ENCODE measurements around the gene SIK1.
A peak's percentile ranks its signal among the peaks of the same experiment; 100 is the strongest.
"Not testable (repeated sequence)": the region's sequence is repeated elsewhere in the genome, so short reads cannot be mapped to it uniquely, and the experiment has no call there.

Gene SIK1

GRCh38 chr21:43426404-43427241 lies at the start of gene SIK1:
Gene SIK1, minus strand, starts transcription at chr21:43427131. Its CDS starts 953 bp downstream, at chr21:43426178.
- H3K4me1 ChIP-seq; H3K9me3 ChIP-seq (replicated peaks in 1 of 11); H3K4me3 ChIP-seq; H4K20me1 ChIP-seq; H3K27me3 ChIP-seq; H3K36me3 ChIP-seq; H3K27ac ChIP-seq; H3K9ac ChIP-seq: not testable (repeated sequence)
- H3K4me2 ChIP-seq: peak within 1 kb of the TSS in 3 of 11 experiments; percentile 41 to 46 (median 43); a peak in 1 of 22 replicates

- H3K27me3 ChIP-seq; H3K4me1 ChIP-seq; H3K36me3 ChIP-seq; H3K9ac ChIP-seq; H3K27ac ChIP-seq; H3K9me3 ChIP-seq (replicated peaks in 1 of 11); H3K4me3 ChIP-seq; H4K20me1 ChIP-seq; H3K4me2 ChIP-seq: not testable (repeated sequence)
Observed at GRCh38 chr21:43471597-43472242, 44.8 kb upstream of the SIK1 start.

- not testable (repeated sequence) for H4K20me1 ChIP-seq; H3K4me3 ChIP-seq; H3K27me3 ChIP-seq; H3K4me2 ChIP-seq; H3K27ac ChIP-seq; H3K9me3 ChIP-seq (replicated peaks in 1 of 11); H3K9ac ChIP-seq; H3K36me3 ChIP-seq; H3K4me1 ChIP-seq
Observed at GRCh38 chr21:43469719-43470458, 43.0 kb upstream of the SIK1 start.

GRCh38 chr21:43467785-43468184 lies 40.9 kb upstream of the SIK1 start:
- TF ChIP-seq Cebpa-rat (IDR thresholded peaks at IDR 0.05): no peak
- Histone ChIP-seq H4K20me1 (no peaks in the 10 kb centered on the region), H3K4me3 (no peak overlapping the region), H3K27ac (no peak overlapping the region), H3K9me3 (replicated peaks in 1 of 11) (no peaks in the 10 kb centered on the region), H3K36me3 (no peaks in the 10 kb centered on the region), H3K9ac (no peak overlapping the region), H3K4me1 (no peaks in the 10 kb centered on the region), H3K27me3 (no peaks in the 10 kb centered on the region), H3K4me2 (no peak overlapping the region)

- H3K4me3 ChIP-seq; H3K9ac ChIP-seq; H3K36me3 ChIP-seq; H3K27me3 ChIP-seq; H4K20me1 ChIP-seq; H3K9me3 ChIP-seq (replicated peaks in 1 of 11); H3K4me2 ChIP-seq; H3K27ac ChIP-seq; H3K4me1 ChIP-seq: not testable (repeated sequence)
Observed at GRCh38 chr21:43465159-43465558, 38.2 kb upstream of the SIK1 start.

- not testable (repeated sequence) for H3K9me3 ChIP-seq (replicated peaks in 1 of 11); H3K27me3 ChIP-seq; H4K20me1 ChIP-seq; H3K9ac ChIP-seq; H3K4me2 ChIP-seq; H3K4me3 ChIP-seq; H3K36me3 ChIP-seq; H3K4me1 ChIP-seq; H3K27ac ChIP-seq
Observed at GRCh38 chr21:43463498-43464261, 36.7 kb upstream of the SIK1 start.

GRCh38 chr21:43462932-43463331 lies 36.0 kb upstream of the SIK1 start:
- H3K27ac ChIP-seq; H3K4me3 ChIP-seq; H3K9me3 ChIP-seq (replicated peaks in 1 of 11); H3K27me3 ChIP-seq; H3K4me2 ChIP-seq; H4K20me1 ChIP-seq; H3K4me1 ChIP-seq; H3K9ac ChIP-seq; H3K36me3 ChIP-seq: not testable (repeated sequence)

- H3K36me3 ChIP-seq; H3K9ac ChIP-seq; H3K4me3 ChIP-seq; H3K9me3 ChIP-seq (replicated peaks in 1 of 11); H4K20me1 ChIP-seq; H3K4me2 ChIP-seq; H3K4me1 ChIP-seq; H3K27ac ChIP-seq; H3K27me3 ChIP-seq: not testable (repeated sequence)
Observed at GRCh38 chr21:43460475-43460874, 33.5 kb upstream of the SIK1 start.

- H3K9me3 ChIP-seq (replicated peaks in 1 of 11); H3K9ac ChIP-seq; H3K4me1 ChIP-seq; H3K27ac ChIP-seq; H3K36me3 ChIP-seq; H3K27me3 ChIP-seq; H3K4me2 ChIP-seq; H4K20me1 ChIP-seq; H3K4me3 ChIP-seq: not testable (repeated sequence)
Observed at GRCh38 chr21:43458995-43459394, 32.1 kb upstream of the SIK1 start.

GRCh38 chr21:43456616-43457314 lies 29.8 kb upstream of the SIK1 start:
- H3K9me3 ChIP-seq (replicated peaks in 1 of 11); H3K4me1 ChIP-seq; H3K4me2 ChIP-seq; H3K27ac ChIP-seq; H3K9ac ChIP-seq; H4K20me1 ChIP-seq; H3K27me3 ChIP-seq; H3K36me3 ChIP-seq; H3K4me3 ChIP-seq: not testable (repeated sequence)

- H3K9ac ChIP-seq; H4K20me1 ChIP-seq; H3K4me2 ChIP-seq; H3K36me3 ChIP-seq; H3K4me3 ChIP-seq; H3K27me3 ChIP-seq; H3K9me3 ChIP-seq (replicated peaks in 1 of 11); H3K4me1 ChIP-seq; H3K27ac ChIP-seq: not testable (repeated sequence)
Observed at GRCh38 chr21:43455717-43456116, 28.8 kb upstream of the SIK1 start.

- H3K36me3 ChIP-seq; H3K4me3 ChIP-seq; H3K27ac ChIP-seq; H3K4me2 ChIP-seq; H4K20me1 ChIP-seq; H3K9me3 ChIP-seq (replicated peaks in 1 of 11); H3K9ac ChIP-seq; H3K4me1 ChIP-seq; H3K27me3 ChIP-seq: not testable (repeated sequence)
Observed at GRCh38 chr21:43454176-43454575, 27.2 kb upstream of the SIK1 start.

- not testable (repeated sequence) for H3K4me1 ChIP-seq; H4K20me1 ChIP-seq; H3K9me3 ChIP-seq (replicated peaks in 1 of 11); H3K36me3 ChIP-seq; H3K27ac ChIP-seq; H3K4me3 ChIP-seq; H3K9ac ChIP-seq; H3K27me3 ChIP-seq; H3K4me2 ChIP-seq
Observed at GRCh38 chr21:43451850-43452249, 24.9 kb upstream of the SIK1 start.
